SKM-1 treated with dmso at 0.1 percent for 144 hours (cell line): ENCODE measurements around the gene B3GAT1.

Experiments used
- DNase-seq: peaks from one replicate; lab custom pipeline; 2025; ENCODE audit not compliant: unreplicated experiment; lab: John Stamatoyannopoulos, UW

The B3GAT1 gene

GRCh38 chr11:134413043-134413825 is 1.2 kb upstream of the B3GAT1 start:
- DNase-seq, result no peak

DNA sequence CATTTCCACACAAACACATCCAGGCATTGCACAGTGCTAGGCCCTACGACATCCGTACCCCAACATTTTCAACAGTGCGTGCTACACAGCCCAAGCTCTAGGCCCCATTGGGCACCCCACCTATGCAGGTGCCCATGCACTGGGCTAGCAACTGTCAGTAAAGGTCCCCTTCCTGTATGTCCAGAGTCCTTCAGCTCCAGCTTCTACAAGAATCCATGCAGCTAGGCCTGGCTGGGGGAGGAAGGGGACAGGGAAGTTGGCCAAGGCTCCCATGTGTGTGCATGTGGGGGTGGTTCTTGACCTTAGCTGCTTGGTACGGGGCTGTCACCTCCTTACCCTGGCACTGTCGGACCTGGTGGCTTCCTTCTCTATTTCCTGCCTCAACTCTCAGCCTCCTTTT is 1.3 kb downstream of the B3GAT1 start:
- no peak for DNase-seq

DNA sequence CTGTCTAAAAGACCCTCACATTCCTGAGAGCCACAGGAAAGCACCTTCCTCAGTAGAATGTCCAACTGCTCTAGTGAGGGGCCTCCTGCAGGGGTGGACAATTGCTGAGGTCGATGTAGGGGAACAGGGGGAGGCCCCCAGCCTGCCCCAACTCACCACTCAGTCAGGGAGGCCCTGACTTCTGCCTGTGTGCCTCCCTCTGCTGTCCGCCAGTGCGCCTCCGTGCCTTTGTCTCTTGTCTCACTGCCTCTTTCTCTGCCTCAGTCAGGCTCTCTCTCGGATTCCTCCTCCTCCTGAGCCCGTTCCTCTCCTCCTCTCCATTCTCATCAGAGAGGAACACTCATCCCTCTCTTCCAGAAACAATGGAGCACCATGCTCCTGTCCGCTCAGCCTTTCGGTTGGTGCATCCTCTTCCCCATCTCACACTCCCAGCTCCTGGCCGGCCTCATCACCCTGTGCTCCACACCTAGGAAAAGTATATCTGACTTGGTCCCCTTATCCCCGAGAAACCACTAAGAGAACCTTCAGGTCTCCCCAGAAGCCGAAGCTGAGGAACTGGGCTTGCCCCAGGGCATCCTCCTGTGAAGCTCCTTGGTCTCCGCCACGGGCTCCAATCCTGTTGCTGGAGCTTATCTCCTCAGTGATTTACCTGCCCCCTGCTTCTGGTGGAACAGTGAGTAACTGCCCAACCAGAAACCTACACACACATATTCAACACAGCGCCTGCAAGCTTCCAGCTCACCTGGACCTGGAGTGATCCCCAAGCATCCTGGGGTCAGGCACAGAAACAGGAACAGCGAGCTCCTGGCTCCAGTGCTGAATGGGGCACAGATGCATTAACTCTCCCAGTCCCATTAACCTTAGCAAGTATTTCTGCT is 2.3 kb downstream of the B3GAT1 start:
- DNase-seq, result no peak

- no peak for DNase-seq
Observed at GRCh38 chr11:134407923-134408322, 4.1 kb downstream of the B3GAT1 start.

- no peak for DNase-seq
Observed at GRCh38 chr11:134407321-134407828, 4.7 kb downstream of the B3GAT1 start.

- DNase-seq, result no peak
Observed at GRCh38 chr11:134406264-134407185, 5.5 kb downstream of the B3GAT1 start.

GRCh38 chr11:134405841-134406240 is 6.2 kb downstream of the B3GAT1 start:
- no peak for DNase-seq

DNA sequence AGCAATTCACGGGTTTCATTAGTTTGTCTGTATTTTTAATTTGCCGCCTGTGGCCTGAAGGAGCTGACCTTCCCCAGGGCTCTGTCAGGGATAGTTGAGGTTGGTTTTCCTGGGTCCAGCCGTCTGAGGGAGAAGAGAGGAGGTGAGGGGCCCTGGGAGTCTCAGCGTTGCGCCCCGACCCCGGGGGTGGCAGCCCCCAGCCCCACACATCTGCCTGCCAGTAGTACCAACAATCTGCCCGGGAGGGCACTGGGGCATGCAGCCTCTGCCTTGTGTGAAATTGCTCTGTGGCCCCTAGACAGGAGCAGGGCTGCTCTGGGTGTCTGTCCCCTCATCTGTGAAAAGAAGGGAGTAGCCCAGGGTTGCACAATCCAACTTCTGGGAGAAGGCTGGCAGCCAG is 6.6 kb downstream of the B3GAT1 start:
- no peak for DNase-seq

GRCh38 chr11:134404575-134405341 is 7.3 kb downstream of the B3GAT1 start:
- no peak for DNase-seq

DNA sequence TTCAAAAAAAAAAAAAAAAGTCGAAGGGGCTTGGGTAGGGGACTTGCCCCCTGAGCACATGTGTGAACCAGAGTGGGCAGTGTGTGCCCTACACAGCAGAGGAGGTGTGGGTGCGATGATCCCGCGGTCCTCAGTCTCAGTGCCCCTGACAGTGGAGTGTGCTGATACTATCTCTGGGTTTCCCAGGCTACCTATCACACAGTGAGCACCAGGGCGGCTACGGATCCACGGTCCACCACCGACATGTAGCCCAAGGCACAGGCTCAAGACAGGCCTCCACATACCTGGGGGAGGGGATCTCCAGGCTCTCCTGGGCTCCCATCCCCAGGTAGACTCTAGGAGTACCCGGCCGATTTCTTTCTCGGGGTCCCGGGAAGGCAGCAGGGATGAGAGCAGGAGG is 9.1 kb downstream of the B3GAT1 start:
- DNase-seq, result no peak

GRCh38 chr11:134401825-134402809 is 9.9 kb downstream of the B3GAT1 start:
- DNase-seq, result no peak

GRCh38 chr11:134399996-134400395 is 12.0 kb downstream of the B3GAT1 start:
- no peak for DNase-seq

DNA sequence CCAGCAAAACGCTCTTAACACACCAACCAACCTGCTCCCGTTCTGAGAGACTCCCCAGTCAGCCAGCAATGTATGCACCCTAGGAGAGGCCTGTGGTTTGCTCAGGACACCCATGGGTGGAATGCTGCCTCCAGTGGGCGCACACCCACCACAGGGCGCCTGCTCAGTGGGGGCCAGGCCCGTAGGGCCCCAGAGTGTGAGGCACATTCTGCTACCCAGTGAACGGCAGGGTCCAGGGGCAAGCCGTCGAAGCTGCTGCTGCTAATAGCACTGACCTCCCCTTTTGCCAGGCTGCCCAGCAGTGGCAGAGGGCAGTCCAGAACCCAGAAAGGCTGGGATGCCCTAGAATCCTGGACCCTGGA is 12.8 kb downstream of the B3GAT1 start:
- DNase-seq, result no peak

- no peak for DNase-seq
Observed at GRCh38 chr11:134398644-134399292, 13.3 kb downstream of the B3GAT1 start.

GRCh38 chr11:134398079-134398444 is 14.0 kb downstream of the B3GAT1 start:
- no peak for DNase-seq

DNA sequence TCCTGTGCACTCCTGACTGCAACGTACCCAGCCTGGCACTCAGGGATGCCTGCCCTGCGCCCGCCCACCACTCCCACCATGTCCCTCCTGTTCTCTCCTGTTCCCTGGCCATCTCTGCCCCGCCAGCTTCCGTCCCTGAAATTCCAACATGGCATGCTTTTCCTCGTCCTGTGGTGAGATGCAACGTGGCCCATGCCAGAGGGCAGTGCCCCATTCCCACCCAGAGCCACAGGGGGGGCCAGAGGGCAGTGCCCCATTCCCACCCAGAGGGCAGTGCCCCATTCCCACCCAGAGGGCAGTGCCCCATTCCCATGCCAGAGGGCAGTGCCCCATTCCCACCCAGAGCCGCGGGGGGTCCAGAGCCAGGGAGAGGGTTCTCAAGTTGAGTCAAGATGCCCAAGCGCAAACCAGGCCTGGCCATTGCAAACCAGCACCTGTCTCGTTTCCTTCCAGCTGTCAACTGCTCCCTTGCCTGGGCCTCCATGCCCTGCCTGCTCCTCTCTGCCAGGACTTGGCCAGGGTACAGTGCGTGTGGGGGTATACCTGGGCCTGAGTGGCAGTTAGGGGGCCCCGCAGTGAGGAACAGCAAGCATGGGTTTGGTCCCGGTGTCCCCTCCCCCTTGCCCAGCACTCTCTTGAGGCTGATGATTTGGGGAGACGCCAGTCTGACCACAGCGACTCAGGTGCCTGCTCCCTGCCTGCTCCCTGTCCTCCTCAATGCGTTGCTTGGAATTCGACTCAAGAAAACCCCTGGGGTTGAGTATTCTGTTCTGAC is 14.6 kb downstream of the B3GAT1 start:
- no peak for DNase-seq

DNA sequence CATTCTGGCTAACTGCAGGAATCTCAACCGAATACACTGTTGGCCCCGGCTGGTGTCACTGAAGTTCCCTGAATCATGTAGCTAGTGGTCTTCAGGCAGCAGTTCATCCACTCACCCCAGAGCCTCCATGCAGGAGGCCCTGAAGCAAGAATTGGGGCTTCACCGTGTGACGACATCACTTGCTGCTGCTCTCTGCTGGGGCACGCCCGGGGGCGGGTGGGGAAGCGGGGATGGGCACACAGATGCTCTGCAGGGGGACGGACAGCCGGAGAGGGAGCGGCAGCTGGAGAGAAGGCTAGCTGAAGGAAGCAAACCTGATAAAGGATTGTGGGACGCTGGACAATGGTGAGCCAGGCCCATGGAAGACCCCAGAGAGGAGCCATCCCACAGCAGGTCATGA is 17.0 kb downstream of the B3GAT1 start:
- no peak for DNase-seq

GRCh38 chr11:134394311-134394710 is 17.7 kb downstream of the B3GAT1 start:
- DNase-seq, result no peak
